DMS114 treated with DMSO at 0.1 percent for 48 hours (cell line): Measurements from ENCODE around the gene FAM222B.
"Not testable (repeated sequence)": the region's sequence is repeated elsewhere in the genome, so short reads cannot be mapped to it uniquely, and the experiment has no call there.

ENCODE experiments used
- DNase-seq: peaks from one replicate; lab custom pipeline; 2025; ENCODE audit not compliant: unreplicated experiment; lab: John Stamatoyannopoulos, UW

FAM222B gene

DNA sequence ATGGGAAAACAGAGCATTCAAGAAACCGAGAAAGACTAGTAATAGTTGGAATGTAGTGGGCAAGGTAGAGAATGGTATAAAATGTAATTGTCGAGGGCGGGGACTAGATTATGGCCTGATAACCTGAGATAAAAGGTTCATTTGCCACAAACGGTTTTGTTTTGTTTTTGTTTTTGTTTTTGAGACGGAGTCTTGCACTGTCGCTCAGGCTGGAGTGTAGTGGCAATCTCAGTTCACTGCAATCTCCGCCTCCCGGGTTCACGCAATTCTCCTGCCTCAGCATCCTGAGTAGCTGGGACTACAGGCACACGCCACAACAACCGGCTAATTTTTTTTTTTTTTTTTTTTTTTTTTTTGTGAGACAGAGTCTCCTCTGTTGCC, 112.7 kb downstream of the FAM222B start:
- no peak for DNase-seq

GRCh38 chr17:28728364-28729200, 114.0 kb downstream of the FAM222B start, which contains the start of gene NEK8:
Gene NEK8, plus strand, starts transcription at chr17:28728788. Its CDS starts 26 bp downstream, at chr17:28728814.
- peak; percentile 83 for DNase-seq

- peak; percentile 78 for DNase-seq
Observed at GRCh38 chr17:28726627-28727491, 115.7 kb downstream of the FAM222B start.

- peak; percentile 24 for DNase-seq
Observed at GRCh38 chr17:28726226-28726626, 116.4 kb downstream of the FAM222B start, which contains the start of gene TLCD1. Gene TLCD1, minus strand, starts transcription at chr17:28726233. Its CDS starts 136 bp downstream, at chr17:28726097.

GRCh38 chr17:28725660-28726225, 116.8 kb downstream of the FAM222B start:
- peak; percentile 71 for DNase-seq

DNA sequence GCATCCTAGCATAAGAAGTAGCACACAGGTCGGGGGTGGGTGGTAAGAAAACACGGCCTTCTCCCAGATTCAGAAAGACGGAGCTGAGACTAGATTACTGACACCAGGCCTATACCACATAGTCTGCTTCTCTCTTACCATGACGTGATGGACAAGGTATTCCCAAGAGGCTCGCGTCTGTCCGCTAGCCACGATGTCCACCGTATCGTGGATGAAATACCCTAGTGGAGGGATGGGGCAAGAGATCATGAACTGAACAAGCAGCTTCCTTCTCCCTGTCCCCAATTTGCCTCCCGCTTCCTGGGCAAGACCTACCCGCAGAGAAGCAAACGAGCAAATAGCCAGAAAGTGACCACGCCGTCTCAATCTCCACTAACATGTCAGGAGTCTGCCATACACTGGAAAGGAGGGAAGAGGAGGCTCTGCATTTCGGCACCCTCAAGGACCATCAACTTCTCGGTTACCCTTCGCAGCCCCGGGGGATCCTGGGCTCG, 117.4 kb downstream of the FAM222B start:
- DNase-seq, result peak; percentile 71

DNA sequence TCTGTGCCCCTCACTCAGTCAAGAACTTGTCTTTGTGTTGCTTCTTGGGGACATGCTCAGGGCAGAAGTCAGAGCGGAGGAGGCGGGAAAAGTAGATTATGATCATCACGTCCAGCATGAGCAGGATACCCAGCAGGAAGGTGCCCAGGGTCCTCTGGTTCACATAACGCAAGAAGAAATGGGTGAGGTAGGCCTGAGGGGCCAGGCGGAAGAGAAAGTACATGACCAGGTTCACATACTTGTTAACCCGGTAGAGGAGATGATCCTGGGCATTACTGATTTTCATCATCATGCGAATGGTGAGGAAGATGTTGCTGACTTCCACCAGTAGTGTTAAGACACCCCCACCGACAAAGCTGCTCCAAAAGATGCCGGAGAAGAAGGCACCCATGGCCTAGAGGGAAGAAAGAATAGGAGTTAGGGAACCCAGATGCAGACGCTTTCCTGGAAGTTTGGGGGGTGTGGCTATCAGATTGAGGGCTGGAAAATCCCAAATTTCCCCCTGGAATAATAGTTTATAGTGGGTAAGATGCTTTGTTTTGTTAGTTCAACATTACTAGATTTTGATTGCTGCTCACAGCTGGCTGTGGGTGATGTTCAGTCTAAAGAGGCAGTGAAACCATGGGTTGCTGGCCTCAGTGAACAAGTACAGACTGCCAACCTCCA, 118.0 kb downstream of the FAM222B start:
- DNase-seq, result peak; percentile 59

DNA sequence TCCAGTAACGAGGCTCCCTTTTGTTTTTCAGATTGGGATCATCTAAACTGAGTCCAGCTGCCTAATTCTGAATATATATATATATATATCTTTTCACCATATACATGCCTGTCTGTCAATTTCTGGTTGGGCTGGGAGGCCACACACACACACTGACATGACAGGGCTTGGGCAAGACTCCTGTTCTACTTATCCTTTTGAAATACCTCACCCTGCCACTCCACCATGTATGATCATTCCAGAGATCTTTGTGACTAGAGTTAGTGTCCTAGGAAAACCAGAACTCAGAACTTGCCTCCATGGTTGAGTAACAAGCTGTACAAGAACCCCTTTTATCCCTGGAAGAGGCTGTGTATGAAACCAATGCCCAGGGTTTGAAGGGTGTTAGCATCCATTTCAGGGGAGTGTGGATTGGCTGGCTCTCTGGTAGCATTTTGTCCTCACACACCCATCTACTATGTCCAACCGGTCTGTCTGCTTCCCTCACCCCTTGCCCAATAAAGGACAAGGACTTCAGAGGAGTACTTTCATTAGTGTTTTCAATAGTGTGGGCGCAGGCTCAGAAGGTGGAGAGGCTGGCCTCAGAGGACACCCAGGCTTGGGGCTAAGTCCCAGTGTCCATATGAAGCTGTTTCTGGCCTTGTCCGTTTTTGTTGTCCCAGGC, 118.6 kb downstream of the FAM222B start:
- not testable (repeated sequence) for DNase-seq

DNA sequence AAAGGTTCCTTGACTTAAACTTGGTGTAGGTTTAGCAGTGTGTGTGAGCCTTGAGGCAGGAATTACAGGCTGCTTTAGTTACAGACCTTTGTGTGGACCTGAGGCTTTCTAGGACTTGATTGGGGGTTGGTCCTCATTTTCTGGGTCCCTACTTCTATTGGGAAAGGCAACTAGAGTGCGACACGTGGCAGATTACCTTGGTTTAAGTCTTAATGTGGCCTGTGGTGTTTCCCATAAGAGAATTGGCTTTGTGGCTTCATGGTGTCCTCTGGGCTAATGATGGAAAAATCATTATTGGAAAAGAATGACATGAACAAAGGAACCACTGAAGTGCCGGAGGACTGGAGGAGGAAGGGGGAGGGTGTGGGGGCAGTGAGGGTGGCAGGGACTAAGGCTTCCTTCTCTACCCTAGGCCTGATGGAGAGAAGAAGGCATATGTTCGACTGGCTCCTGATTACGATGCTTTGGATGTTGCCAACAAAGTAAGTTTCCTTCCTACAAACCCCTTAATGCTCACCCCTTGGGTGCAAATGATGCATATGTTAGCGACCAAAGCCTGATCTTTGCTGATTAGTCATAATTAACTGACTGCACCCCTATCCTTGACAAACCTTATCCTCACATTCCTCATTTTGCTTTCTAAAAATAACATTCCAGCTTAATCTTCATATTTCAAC, 119.3 kb downstream of the FAM222B start:
- no peak for DNase-seq

GRCh38 chr17:28722417-28723158, 120.0 kb downstream of the FAM222B start:
- DNase-seq, result no peak

- DNase-seq, result not testable (repeated sequence)
Observed at GRCh38 chr17:28720997-28721329, 121.6 kb downstream of the FAM222B start.

GRCh38 chr17:28720247-28720996, 122.2 kb downstream of the FAM222B start:
- DNase-seq, result no peak

- no peak for DNase-seq
Observed at GRCh38 chr17:28719021-28719433, 123.6 kb downstream of the FAM222B start.

GRCh38 chr17:28718333-28719020, 124.1 kb downstream of the FAM222B start:
- no peak for DNase-seq

GRCh38 chr17:28717578-28718332, 124.8 kb downstream of the FAM222B start, which contains the start of gene RAB34:
Gene RAB34, minus strand, starts transcription at chr17:28717868. Its CDS starts 602 bp downstream, at chr17:28717266.
- peak; percentile 32 for DNase-seq

DNA sequence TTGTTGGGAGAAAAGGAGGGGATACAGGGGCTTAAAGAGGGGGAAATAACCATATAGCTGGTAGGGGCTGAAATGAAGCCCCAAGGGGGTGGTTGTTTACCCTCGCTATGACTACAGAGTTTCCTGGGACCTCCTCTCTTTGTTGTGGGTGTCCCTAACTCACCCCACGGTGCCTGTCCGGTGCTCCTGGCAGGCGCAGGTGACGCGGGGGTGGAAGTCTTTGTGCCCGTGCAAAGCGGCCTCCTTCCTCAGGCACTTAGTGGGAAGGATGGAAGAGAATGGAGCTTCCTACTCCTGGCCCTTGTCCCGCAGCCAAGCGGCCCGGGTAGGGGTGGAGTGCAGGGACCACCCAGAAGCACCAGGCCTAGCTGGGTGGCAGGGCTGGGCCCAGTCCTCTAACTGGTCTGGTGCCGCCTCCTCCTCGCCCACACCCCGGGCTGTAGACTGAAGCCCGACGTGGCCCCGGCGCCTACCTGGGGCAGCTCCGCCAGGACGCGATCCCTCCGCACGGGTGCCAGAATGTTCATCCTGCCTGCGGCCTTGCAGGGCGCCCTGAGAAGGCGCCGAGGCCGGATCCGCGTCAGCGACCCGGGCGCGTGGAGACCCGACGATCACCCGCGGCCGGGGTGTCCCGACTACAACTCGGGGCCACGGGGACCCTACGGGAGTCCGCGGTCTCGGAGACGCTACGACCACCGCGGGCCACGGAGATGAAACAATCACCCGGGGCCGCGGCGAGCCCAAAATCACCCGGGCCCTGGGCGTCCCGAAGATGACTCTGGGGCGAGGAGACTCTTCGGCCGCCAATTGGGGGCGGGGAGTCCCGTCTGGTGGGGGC, 125.6 kb downstream of the FAM222B start:
- DNase-seq, result no peak
